HCT116 (cell line): ENCODE results near the gene LRRC4B.

Source experiments
- EZH2 ChIP-seq: fragments of 200-600 bp; sonication (generic); IDR thresholded peaks from 2 replicates; pipeline ENCODE4 v1.6.1; 2017; ENCODE audit warnings: antibody characterized with exemption, mixed run types
- POLR2A ChIP-seq: IDR thresholded peaks from 2 replicates; pipeline ENCODE4 v1.7.0; 2011; ENCODE audit warnings: borderline replicate concordance; ENCODE audit not compliant: insufficient read depth, insufficient read length; ENCODE audit errors: extremely low read depth
- POLR2AphosphoS5 ChIP-seq: IDR thresholded peaks from 2 replicates; pipeline ENCODE4 v1.6.1; 2011; ENCODE audit warnings: mild to moderate bottlenecking, low read depth, low read length, moderate library complexity
- RAD21 ChIP-seq: IDR thresholded peaks from 2 replicates; pipeline ENCODE4 v1.6.1; 2012; ENCODE audit warnings: low read depth, mild to moderate bottlenecking
- SIN3A ChIP-seq: IDR thresholded peaks from 2 replicates; pipeline ENCODE4 v1.6.1; 2012; ENCODE audit warnings: low read depth
- SP1 ChIP-seq: IDR thresholded peaks from 2 replicates; pipeline ENCODE4 v1.6.1; 2012; ENCODE audit warnings: low read depth
- YY1 ChIP-seq: IDR thresholded peaks from 2 replicates; pipeline ENCODE4 v1.6.1; 2011; ENCODE audit warnings: low read length, low read depth, moderate library complexity, mild to moderate bottlenecking; ENCODE audit not compliant: insufficient replicate concordance; ENCODE audit errors: extremely low read depth
- TF ChIP-seq, protein P1 (sequence below): IDR thresholded peaks from 2 replicates; pipeline ENCODE4 v1.6.1; 2012; ENCODE audit warnings: low read depth
- TF ChIP-seq, protein P2 (sequence below), 3 experiments: fragments of 200-600 bp in 1 of 3; sonication (generic) in 1 of 3; IDR thresholded peaks in 2 of 3; conservative IDR thresholded peaks in 1 of 3; 2 replicates each; pipeline ENCODE4 v1.5.1; 2012 to 2017; ENCODE audit warnings: low read depth in 2 of 3, low read length in 2 of 3, antibody characterized with exemption in 1 of 3, borderline replicate concordance in 1 of 3, control low read depth in 1 of 3, mild to moderate bottlenecking in 1 of 3, mixed read lengths in 1 of 3, mixed run types in 1 of 3, moderate library complexity in 1 of 3; ENCODE audit not compliant: insufficient read depth in 1 of 3

DNA sequence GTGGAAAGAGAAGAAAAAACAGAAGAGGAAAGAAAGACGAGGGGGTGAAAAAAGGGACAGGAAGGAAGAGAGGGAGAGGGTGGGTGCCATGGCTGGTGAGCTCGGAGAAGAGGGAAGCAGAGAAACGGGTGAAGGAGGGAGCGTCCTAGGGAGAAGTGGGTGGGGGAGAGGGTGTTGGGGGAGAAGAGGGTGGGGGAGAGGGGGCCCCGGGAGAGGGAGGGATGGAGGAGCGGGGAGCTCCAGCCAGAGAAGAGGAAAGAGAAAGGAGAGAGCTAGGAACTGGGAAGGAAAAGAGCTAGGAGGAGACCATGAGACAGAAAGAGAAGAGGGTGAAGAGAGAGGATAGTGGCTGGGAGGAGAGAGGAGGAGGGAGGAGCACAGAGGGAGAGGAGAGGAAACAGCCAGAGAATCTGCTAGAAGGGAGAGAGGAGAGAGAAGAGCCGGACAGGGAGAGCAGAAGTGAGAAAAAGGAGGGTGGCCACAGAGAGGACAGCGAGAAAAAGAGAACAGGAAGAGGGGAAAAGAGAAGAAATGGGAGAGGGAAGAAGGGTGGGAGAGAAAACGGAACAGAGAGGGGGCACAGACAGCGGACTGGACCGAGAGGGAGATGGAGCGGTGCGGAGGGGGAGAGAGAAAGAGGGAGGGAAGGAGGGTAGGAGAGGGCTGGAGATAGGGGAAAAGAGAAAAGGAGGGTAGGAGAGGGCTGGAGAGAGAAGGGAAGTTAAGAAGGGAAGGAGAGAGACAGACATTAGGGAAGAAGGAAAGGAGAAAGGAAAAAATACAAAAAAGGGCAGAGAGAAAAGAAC, 79.6 kb downstream of the LRRC4B start:
- no peak for TF ChIP-seq POLR2A
- TF ChIP-seq, protein P1, sequence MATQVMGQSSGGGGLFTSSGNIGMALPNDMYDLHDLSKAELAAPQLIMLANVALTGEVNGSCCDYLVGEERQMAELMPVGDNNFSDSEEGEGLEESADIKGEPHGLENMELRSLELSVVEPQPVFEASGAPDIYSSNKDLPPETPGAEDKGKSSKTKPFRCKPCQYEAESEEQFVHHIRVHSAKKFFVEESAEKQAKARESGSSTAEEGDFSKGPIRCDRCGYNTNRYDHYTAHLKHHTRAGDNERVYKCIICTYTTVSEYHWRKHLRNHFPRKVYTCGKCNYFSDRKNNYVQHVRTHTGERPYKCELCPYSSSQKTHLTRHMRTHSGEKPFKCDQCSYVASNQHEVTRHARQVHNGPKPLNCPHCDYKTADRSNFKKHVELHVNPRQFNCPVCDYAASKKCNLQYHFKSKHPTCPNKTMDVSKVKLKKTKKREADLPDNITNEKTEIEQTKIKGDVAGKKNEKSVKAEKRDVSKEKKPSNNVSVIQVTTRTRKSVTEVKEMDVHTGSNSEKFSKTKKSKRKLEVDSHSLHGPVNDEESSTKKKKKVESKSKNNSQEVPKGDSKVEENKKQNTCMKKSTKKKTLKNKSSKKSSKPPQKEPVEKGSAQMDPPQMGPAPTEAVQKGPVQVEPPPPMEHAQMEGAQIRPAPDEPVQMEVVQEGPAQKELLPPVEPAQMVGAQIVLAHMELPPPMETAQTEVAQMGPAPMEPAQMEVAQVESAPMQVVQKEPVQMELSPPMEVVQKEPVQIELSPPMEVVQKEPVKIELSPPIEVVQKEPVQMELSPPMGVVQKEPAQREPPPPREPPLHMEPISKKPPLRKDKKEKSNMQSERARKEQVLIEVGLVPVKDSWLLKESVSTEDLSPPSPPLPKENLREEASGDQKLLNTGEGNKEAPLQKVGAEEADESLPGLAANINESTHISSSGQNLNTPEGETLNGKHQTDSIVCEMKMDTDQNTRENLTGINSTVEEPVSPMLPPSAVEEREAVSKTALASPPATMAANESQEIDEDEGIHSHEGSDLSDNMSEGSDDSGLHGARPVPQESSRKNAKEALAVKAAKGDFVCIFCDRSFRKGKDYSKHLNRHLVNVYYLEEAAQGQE: no peak
- TF ChIP-seq YY1: no peak
- no peak for TF ChIP-seq RAD21
- TF ChIP-seq, protein P2, sequence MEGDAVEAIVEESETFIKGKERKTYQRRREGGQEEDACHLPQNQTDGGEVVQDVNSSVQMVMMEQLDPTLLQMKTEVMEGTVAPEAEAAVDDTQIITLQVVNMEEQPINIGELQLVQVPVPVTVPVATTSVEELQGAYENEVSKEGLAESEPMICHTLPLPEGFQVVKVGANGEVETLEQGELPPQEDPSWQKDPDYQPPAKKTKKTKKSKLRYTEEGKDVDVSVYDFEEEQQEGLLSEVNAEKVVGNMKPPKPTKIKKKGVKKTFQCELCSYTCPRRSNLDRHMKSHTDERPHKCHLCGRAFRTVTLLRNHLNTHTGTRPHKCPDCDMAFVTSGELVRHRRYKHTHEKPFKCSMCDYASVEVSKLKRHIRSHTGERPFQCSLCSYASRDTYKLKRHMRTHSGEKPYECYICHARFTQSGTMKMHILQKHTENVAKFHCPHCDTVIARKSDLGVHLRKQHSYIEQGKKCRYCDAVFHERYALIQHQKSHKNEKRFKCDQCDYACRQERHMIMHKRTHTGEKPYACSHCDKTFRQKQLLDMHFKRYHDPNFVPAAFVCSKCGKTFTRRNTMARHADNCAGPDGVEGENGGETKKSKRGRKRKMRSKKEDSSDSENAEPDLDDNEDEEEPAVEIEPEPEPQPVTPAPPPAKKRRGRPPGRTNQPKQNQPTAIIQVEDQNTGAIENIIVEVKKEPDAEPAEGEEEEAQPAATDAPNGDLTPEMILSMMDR (IDR thresholded peaks at IDR 0.05 in 2 of 3, conservative IDR thresholded peaks at IDR 0.05 in 1 of 3; ENCODE audit: borderline replicate concordance in 1 of 3, insufficient read depth in 1 of 3, low read depth in 2 of 3, low read length in 2 of 3): no peak
- TF ChIP-seq EZH2: no peak
- no peak for TF ChIP-seq SIN3A
- TF ChIP-seq POLR2AphosphoS5: no peak
- no peak for TF ChIP-seq SP1
